Measurements from ENCODE around the gene GPR141. TPM values are rescaled to one million over a fixed set of nuclear protein-coding genes. Genes with fewer than 3 reads are reported as not detected.

The GPR141 gene
- total and polyA plus RNA-seq, 8 donors: 0.10 to 7.1 (median 1.3) TPM; not detected in 3

DNA sequence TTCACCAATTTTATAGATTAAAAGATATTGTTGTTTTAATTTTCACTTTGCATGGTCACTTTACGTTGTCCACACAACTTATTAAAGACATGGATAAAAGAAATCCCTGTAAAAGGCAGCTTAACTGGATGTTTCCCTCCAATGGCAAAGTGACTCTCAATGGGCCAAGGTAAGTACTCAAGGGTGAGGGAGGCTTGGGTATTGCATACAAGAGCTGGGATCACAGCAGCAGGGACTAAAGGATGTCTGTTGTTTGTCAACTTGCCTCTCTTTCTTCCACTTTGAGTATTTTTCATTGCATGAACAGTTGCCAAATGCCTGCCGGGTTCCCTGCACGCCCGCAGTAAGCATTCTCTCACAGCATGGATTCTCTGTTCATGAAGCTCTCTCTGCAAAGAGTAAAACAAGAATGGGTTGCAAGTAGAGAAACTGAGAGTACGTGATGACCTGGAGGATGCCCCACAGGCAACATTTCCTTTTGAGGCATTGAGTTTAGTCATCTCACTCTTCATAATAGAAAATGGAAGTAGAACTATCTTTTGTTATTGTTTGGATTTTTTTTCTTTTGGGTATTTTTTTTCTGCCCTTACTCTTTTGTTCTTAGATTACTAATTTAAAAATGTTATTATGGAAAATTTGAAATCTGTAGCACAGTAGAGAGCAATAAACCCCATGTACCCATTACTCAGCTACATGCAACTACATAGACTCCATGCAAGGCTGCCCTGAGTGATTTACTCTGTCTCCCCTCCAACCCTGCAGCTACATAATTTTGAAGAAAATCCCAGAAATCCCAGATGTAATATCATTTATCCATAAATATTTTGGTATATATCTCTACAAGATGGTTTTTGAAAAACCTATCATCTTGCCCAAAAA lies 26.3 kb downstream of the GPR141 start:
- 77 to 87% (median 83%) methylated on average over 5 of the region's 5 CpGs for WGBS, 5 donors
- TF ChIP-seq POLR2A (IDR thresholded peaks at IDR 0.05): no peak
- no peak for TF ChIP-seq EP300 (IDR thresholded peaks at IDR 0.05)
- no peak for TF ChIP-seq CTCF (IDR thresholded peaks at IDR 0.05)
- TF ChIP-seq POLR2AphosphoS5 (IDR thresholded peaks at IDR 0.05): no peak
- H3K36me3 ChIP-seq: no peaks in the 10 kb centered on the region
- no peak overlapping the region for H3K4me3 ChIP-seq
- H3K27ac ChIP-seq: no peak overlapping the region
- intact Hi-C loops (cut with DNase I; ENCODE audit: low total_unique reads): no loop called here
- no peaks in the 10 kb centered on the region for H3K4me1 ChIP-seq
- H3K9me3 ChIP-seq: no peaks in the 10 kb centered on the region
- no peak for DNase-seq
- no peaks in the 10 kb centered on the region for H3K27me3 ChIP-seq

GRCh38 chr7:37713613-37714012 lies 30.0 kb downstream of the GPR141 start:
- no peaks in the 10 kb centered on the region for H3K9me3 ChIP-seq
- H3K27me3 ChIP-seq: no peaks in the 10 kb centered on the region
- DNase-seq: no peak
- WGBS, 5 donors: 22 to 39% (median 32%) methylated on average over 2 of the region's 2 CpGs
- H3K36me3 ChIP-seq: no peaks in the 10 kb centered on the region
- no peaks in the 10 kb centered on the region for H3K4me1 ChIP-seq
- no peak overlapping the region for H3K4me3 ChIP-seq
- intact Hi-C loops (cut with DNase I; ENCODE audit: low total_unique reads): no loop called here
- TF ChIP-seq POLR2A (IDR thresholded peaks at IDR 0.05): no peak
- no peak for TF ChIP-seq EP300 (IDR thresholded peaks at IDR 0.05)
- TF ChIP-seq POLR2AphosphoS5 (IDR thresholded peaks at IDR 0.05): no peak
- no peak for TF ChIP-seq CTCF (IDR thresholded peaks at IDR 0.05)
- H3K27ac ChIP-seq: no peak overlapping the region

GRCh38 chr7:37714606-37715005 lies 31.0 kb downstream of the GPR141 start:
- Histone ChIP-seq H3K9me3 (no peaks in the 10 kb centered on the region), H3K36me3 (no peaks in the 10 kb centered on the region), H3K4me1 (no peaks in the 10 kb centered on the region), H3K27ac (no peak overlapping the region), H3K4me3 (no peak overlapping the region), H3K27me3 (no peaks in the 10 kb centered on the region)
- intact Hi-C loops (cut with DNase I; ENCODE audit: low total_unique reads): no loop called here
- 52 to 70% (median 57%) methylated on average over 2 of the region's 2 CpGs for WGBS, 5 donors
- TF ChIP-seq POLR2A (IDR thresholded peaks at IDR 0.05) (no peak), POLR2AphosphoS5 (IDR thresholded peaks at IDR 0.05) (no peak), CTCF (IDR thresholded peaks at IDR 0.05) (no peak), EP300 (IDR thresholded peaks at IDR 0.05) (no peak)
- no peak for DNase-seq

GRCh38 chr7:37718585-37718984 lies 35.0 kb downstream of the GPR141 start:
- Histone ChIP-seq H3K4me1 (no peaks in the 10 kb centered on the region), H3K36me3 (no peaks in the 10 kb centered on the region), H3K27ac (no peak overlapping the region), H3K9me3 (no peaks in the 10 kb centered on the region), H3K4me3 (no peak overlapping the region), H3K27me3 (no peaks in the 10 kb centered on the region)
- WGBS, 5 donors: 66 to 84% (median 81%) methylated on average over 2 of the region's 2 CpGs
- intact Hi-C loops (cut with DNase I; ENCODE audit: low total_unique reads): no loop called here
- no peak for DNase-seq
- TF ChIP-seq CTCF (IDR thresholded peaks at IDR 0.05) (no peak), EP300 (IDR thresholded peaks at IDR 0.05) (no peak)
